ENCODE data around the gene PLB1.

DNA sequence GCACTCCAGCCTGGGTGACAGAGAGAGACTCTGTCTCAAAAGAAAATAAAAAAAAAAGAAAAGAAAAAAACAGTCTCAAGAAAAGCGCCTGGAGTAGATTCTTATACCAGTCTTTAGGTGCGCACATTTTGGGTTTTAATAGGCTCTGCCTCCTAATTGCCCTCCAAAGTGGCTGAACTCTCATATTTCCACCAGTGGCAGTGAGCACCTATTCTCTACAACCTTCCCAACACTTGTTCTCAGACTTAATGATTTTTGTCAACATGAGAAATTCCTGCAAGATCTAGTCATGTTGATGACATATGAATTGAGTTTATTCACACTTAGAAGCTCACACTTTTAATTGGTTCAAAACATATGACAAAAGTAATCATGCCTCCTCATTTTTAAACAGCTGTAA lies 39.0 kb downstream of the PLB1 start:
- TF ChIP-seq, protein P1, sequence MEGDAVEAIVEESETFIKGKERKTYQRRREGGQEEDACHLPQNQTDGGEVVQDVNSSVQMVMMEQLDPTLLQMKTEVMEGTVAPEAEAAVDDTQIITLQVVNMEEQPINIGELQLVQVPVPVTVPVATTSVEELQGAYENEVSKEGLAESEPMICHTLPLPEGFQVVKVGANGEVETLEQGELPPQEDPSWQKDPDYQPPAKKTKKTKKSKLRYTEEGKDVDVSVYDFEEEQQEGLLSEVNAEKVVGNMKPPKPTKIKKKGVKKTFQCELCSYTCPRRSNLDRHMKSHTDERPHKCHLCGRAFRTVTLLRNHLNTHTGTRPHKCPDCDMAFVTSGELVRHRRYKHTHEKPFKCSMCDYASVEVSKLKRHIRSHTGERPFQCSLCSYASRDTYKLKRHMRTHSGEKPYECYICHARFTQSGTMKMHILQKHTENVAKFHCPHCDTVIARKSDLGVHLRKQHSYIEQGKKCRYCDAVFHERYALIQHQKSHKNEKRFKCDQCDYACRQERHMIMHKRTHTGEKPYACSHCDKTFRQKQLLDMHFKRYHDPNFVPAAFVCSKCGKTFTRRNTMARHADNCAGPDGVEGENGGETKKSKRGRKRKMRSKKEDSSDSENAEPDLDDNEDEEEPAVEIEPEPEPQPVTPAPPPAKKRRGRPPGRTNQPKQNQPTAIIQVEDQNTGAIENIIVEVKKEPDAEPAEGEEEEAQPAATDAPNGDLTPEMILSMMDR (IDR thresholded peaks at IDR 0.05; ENCODE audit: borderline replicate concordance, extremely low read depth, low read length, poor library complexity, severe bottlenecking), result no peak
- TF ChIP-seq EZH2 (IDR thresholded peaks at IDR 0.05; ENCODE audit: borderline replicate concordance, low read depth, low read length, severe bottlenecking), result no peak

Data from DND-41 (cell line).